H9 (cell line): Measurements from ENCODE around the gene ROBO1. TPM values are rescaled to one million over a fixed set of nuclear protein-coding genes. Genes with fewer than 3 reads are reported as not detected.

Source experiments
- DNase-seq: peaks from one replicate; pipeline ENCODE4 v3.0.0-alpha.2; 2017
- H2AFZ ChIP-seq: one replicate; pipeline ENCODE4 v1.6.1; 2013; ENCODE audit warnings: mild to moderate bottlenecking, low read length, control low read depth, moderate library complexity
- H2AK5ac ChIP-seq: 2 replicates; pipeline ENCODE4 v1.6.1; 2013; ENCODE audit warnings: low read length, control low read depth, mixed read lengths; ENCODE audit not compliant: insufficient read length
- H2BK120ac ChIP-seq: one replicate; pipeline ENCODE4 v1.6.1; 2013; ENCODE audit warnings: low read depth, mild to moderate bottlenecking, low read length, control low read depth, inconsistent platforms; ENCODE audit not compliant: poor library complexity, severe bottlenecking
- H2BK12ac ChIP-seq: 2 replicates; pipeline ENCODE4 v1.6.1; 2013; ENCODE audit warnings: low read length, control low read depth, mixed read lengths, low read depth; ENCODE audit not compliant: insufficient read length
- H2BK15ac ChIP-seq: 2 replicates; pipeline ENCODE4 v1.6.1; 2013; ENCODE audit warnings: low read depth, low read length, control low read depth
- H2BK20ac ChIP-seq: one replicate; pipeline ENCODE4 v1.6.1; 2013; ENCODE audit warnings: low read depth, mild to moderate bottlenecking, low read length, control low read depth, inconsistent platforms; ENCODE audit not compliant: poor library complexity, severe bottlenecking
- H2BK5ac ChIP-seq: 2 replicates; pipeline ENCODE4 v1.6.1; 2013; ENCODE audit warnings: low read length, control low read depth, mixed read lengths; ENCODE audit not compliant: insufficient read length
- H3K14ac ChIP-seq: 2 replicates; pipeline ENCODE4 v1.6.1; 2013; ENCODE audit warnings: low read length, control low read depth; ENCODE audit not compliant: insufficient read depth
- H3K18ac ChIP-seq: 2 replicates; pipeline ENCODE4 v1.6.1; 2013; ENCODE audit warnings: low read depth, mild to moderate bottlenecking, mixed read lengths, low read length, control low read depth; ENCODE audit not compliant: insufficient read length
- H3K23ac ChIP-seq: 2 replicates; pipeline ENCODE4 v1.6.1; 2013; ENCODE audit warnings: low read length, control low read depth, mixed read lengths, low read depth; ENCODE audit not compliant: insufficient read length
- H3K23me2 ChIP-seq: 2 replicates; pipeline ENCODE4 v1.6.1; 2013; ENCODE audit warnings: low read depth, mild to moderate bottlenecking, mixed read lengths, low read length, control low read depth; ENCODE audit not compliant: insufficient read length, poor library complexity, severe bottlenecking
- H3K27ac ChIP-seq: 2 replicates; pipeline ENCODE4 v1.5.1; 2013; ENCODE audit warnings: low read length, control low read depth, mixed read lengths, low read depth; ENCODE audit not compliant: insufficient read length
- H3K27me3 ChIP-seq: 2 replicates; pipeline ENCODE4 v1.6.1; 2013; ENCODE audit warnings: low read length, control low read depth, inconsistent platforms; ENCODE audit not compliant: insufficient read depth
- H3K4ac ChIP-seq: 2 replicates; pipeline ENCODE4 v1.6.1; 2013; ENCODE audit warnings: low read depth, mild to moderate bottlenecking, control low read depth, inconsistent platforms, low read length, moderate library complexity
- H3K4me1 ChIP-seq: 2 replicates; pipeline ENCODE4 v1.6.1; 2013; ENCODE audit warnings: low read length, control low read depth, inconsistent platforms; ENCODE audit not compliant: insufficient read depth
- H3K4me2 ChIP-seq: 2 replicates; pipeline ENCODE4 v1.6.1; 2013; ENCODE audit warnings: low read length, control low read depth, mixed read lengths; ENCODE audit not compliant: insufficient read length, insufficient read depth
- H3K56ac ChIP-seq: 2 replicates; pipeline ENCODE4 v1.6.1; 2013; ENCODE audit warnings: low read depth, mild to moderate bottlenecking, mixed read lengths, low read length, control low read depth; ENCODE audit not compliant: insufficient read length
- H3K79me1 ChIP-seq: 2 replicates; pipeline ENCODE4 v1.6.1; 2013; ENCODE audit warnings: low read depth, mild to moderate bottlenecking, moderate library complexity, low read length, control low read depth, inconsistent platforms; ENCODE audit not compliant: insufficient read depth, poor library complexity, severe bottlenecking
- H3K79me2 ChIP-seq: 2 replicates; pipeline ENCODE4 v1.6.1; 2013; ENCODE audit warnings: low read length, control low read depth, inconsistent platforms; ENCODE audit not compliant: insufficient read depth
- H3K9ac ChIP-seq: 2 replicates; pipeline ENCODE4 v1.6.1; 2013; ENCODE audit warnings: low read length, control low read depth, mixed read lengths; ENCODE audit not compliant: insufficient read length; ENCODE audit errors: extremely low read depth
- H3K9me3 ChIP-seq: one replicate; pipeline ENCODE4 v1.6.1; 2013; ENCODE audit warnings: low read depth, low read length, inconsistent platforms; ENCODE audit not compliant: control insufficient read depth
- H3T11ph ChIP-seq: one replicate; pipeline ENCODE4 v1.6.1; 2013; ENCODE audit warnings: mild to moderate bottlenecking, low read length, control low read depth, inconsistent platforms
- H4K20me1 ChIP-seq: one replicate; pipeline ENCODE4 v1.6.1; 2013; ENCODE audit not compliant: control insufficient read depth, insufficient read length, insufficient read depth
- H4K5ac ChIP-seq: 2 replicates; pipeline ENCODE4 v1.6.1; 2013; ENCODE audit warnings: low read depth, mild to moderate bottlenecking, mixed read lengths, low read length, control low read depth; ENCODE audit not compliant: insufficient read length
- H4K8ac ChIP-seq: replicated peaks from 2 replicates; pipeline ENCODE4 v1.6.1; 2013; ENCODE audit warnings: low read length, control low read depth, mixed read lengths, low read depth; ENCODE audit not compliant: insufficient read length
- H4K91ac ChIP-seq: 2 replicates; pipeline ENCODE4 v1.6.1; 2013; ENCODE audit warnings: low read depth, mild to moderate bottlenecking, moderate library complexity, mixed read lengths, low read length, control low read depth; ENCODE audit not compliant: insufficient read length
- H3K27ac Mint-ChIP-seq, 3 experiments: 2 replicates in 2 of 3; 3 replicates in 1 of 3; pipeline ENCODE4 v1.8.0; 2020 to 2021; ENCODE audit warnings: mixed read lengths in 3 of 3, mild to moderate bottlenecking in 1 of 3, moderate library complexity in 1 of 3
- H3K27me3 Mint-ChIP-seq: 2 replicates; pipeline ENCODE4 v1.8.0; 2021; ENCODE audit warnings: low read depth, mild to moderate bottlenecking, moderate library complexity, mixed read lengths
- H3K36me3 Mint-ChIP-seq, 3 experiments: 2 replicates in 2 of 3; 3 replicates in 1 of 3; pipeline ENCODE4 v1.8.0; 2020 to 2021; ENCODE audit warnings: low read depth in 3 of 3, mixed read lengths in 3 of 3; ENCODE audit not compliant: insufficient read depth in 1 of 3
- H3K4me1 Mint-ChIP-seq, 2 experiments: 2 replicates each; pipeline ENCODE4 v1.8.0; 2020; ENCODE audit warnings: mixed read lengths in 2 of 2
- H3K4me3 Mint-ChIP-seq, 2 experiments: 2 replicates in 1 of 2; 3 replicates in 1 of 2; pipeline ENCODE4 v1.8.0; 2020 to 2021; ENCODE audit warnings: mild to moderate bottlenecking in 2 of 2, mixed read lengths in 2 of 2, moderate library complexity in 1 of 2
- H3K9me3 Mint-ChIP-seq, 2 experiments: 2 replicates in 1 of 2; 3 replicates in 1 of 2; pipeline ENCODE4 v1.8.0; 2020; ENCODE audit warnings: mild to moderate bottlenecking in 2 of 2, mixed read lengths in 2 of 2, moderate library complexity in 1 of 2
- WGBS: extraction: QIAGEN DNeasy Blood & Tissue Kit; methylation state at CpG from one replicate; pipeline ENCODE4 v1.1.7; 2013; ENCODE audit warnings: missing lambda C conversion rate, low lambda C conversion rate, mixed read lengths; ENCODE audit not compliant: insufficient read length; ENCODE audit errors: extremely low coverage; 5-methylcytosine and 5-hydroxymethylcytosine counted together
- total RNA-seq: library from RNA; stranded (reverse); gene quantifications from 2 replicates; pipeline ENCODE4 v1.2.1, GENCODE V29; 2021
- TF ChIP-seq, protein P1 (sequence below): fragments of 200-600 bp; sonication (generic); conservative IDR thresholded peaks from 3 replicates; pipeline ENCODE4 v1.8.0; 2021; ENCODE audit warnings: antibody characterized with exemption, mild to moderate bottlenecking

The ROBO1 gene
- total RNA-seq, 1 experiment from 2014 or later = 62.7 TPM

DNA sequence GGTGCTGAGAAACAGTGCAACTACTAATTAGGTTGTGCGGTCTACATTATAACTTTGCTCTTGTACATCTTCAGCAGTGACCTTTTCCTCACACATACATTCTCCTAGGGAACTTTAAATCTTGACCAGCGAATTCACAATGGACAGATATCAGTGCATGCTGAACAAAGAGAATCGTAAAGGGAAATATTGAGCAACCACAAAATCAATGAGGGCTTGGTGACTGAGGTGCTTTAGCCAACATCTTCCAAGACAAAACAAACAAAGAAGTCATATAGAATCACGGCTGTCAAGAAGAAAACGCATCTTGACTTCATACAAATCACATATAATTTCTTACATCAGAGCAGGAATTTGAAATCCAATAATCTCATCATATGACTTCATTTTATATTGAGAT, 1022.0 kb downstream of the ROBO1 start:
- no peaks in the 10 kb centered on the region for H3K9me3 ChIP-seq
- H2BK5ac ChIP-seq = no peak overlapping the region
- Mint-ChIP-seq H3K36me3 (peaks cover 0 to 2% (median 0%) of the 10 kb centered on the region in 3 experiments; a peak in 1 of 7 replicates), H3K27me3 (no peaks in the 10 kb centered on the region), H3K4me3 (no peak overlapping the region), H3K27ac (no peak overlapping the region), H3K9me3 (no peaks in the 10 kb centered on the region), H3K4me1 (no peaks in the 10 kb centered on the region)
- no peaks in the 10 kb centered on the region for H3K79me1 ChIP-seq
- H2BK120ac ChIP-seq = no peak overlapping the region
- no peaks in the 10 kb centered on the region for H3K4me1 ChIP-seq
- no peak overlapping the region for H2BK20ac ChIP-seq
- H3K18ac ChIP-seq = no peak overlapping the region
- H4K5ac ChIP-seq = no peak overlapping the region
- no peak overlapping the region for H3K56ac ChIP-seq
- H2AK5ac ChIP-seq = no peak overlapping the region
- H4K91ac ChIP-seq = no peak overlapping the region
- H4K20me1 ChIP-seq = no peaks in the 10 kb centered on the region
- no CpG with 5 or more reads among the region's 5 CpGs for WGBS
- DNase-seq = no peak
- no peak overlapping the region for H3K27ac ChIP-seq
- H3T11ph ChIP-seq = no peak overlapping the region
- TF ChIP-seq, protein P1, sequence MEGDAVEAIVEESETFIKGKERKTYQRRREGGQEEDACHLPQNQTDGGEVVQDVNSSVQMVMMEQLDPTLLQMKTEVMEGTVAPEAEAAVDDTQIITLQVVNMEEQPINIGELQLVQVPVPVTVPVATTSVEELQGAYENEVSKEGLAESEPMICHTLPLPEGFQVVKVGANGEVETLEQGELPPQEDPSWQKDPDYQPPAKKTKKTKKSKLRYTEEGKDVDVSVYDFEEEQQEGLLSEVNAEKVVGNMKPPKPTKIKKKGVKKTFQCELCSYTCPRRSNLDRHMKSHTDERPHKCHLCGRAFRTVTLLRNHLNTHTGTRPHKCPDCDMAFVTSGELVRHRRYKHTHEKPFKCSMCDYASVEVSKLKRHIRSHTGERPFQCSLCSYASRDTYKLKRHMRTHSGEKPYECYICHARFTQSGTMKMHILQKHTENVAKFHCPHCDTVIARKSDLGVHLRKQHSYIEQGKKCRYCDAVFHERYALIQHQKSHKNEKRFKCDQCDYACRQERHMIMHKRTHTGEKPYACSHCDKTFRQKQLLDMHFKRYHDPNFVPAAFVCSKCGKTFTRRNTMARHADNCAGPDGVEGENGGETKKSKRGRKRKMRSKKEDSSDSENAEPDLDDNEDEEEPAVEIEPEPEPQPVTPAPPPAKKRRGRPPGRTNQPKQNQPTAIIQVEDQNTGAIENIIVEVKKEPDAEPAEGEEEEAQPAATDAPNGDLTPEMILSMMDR = no peak
- no peak overlapping the region for H3K14ac ChIP-seq
- H2BK12ac ChIP-seq = no peak overlapping the region
- no peak overlapping the region for H2AFZ ChIP-seq
- H3K27me3 ChIP-seq = no peaks in the 10 kb centered on the region
- H3K23me2 ChIP-seq = no peaks in the 10 kb centered on the region
- H3K4me2 ChIP-seq = no peak overlapping the region
- H3K23ac ChIP-seq = no peak overlapping the region
- H3K9ac ChIP-seq = no peak overlapping the region
- no peak overlapping the region for H3K4ac ChIP-seq
- no peak overlapping the region for H2BK15ac ChIP-seq
- no peaks in the 10 kb centered on the region for H3K79me2 ChIP-seq
- H4K8ac ChIP-seq = no peak overlapping the region
